ENCODE measurements around the gene NOL4L.

Gene NOL4L

GRCh38 chr20:32481311-32482142 is 103.6 kb downstream of the NOL4L start:
- no peak for DNase-seq

DNA sequence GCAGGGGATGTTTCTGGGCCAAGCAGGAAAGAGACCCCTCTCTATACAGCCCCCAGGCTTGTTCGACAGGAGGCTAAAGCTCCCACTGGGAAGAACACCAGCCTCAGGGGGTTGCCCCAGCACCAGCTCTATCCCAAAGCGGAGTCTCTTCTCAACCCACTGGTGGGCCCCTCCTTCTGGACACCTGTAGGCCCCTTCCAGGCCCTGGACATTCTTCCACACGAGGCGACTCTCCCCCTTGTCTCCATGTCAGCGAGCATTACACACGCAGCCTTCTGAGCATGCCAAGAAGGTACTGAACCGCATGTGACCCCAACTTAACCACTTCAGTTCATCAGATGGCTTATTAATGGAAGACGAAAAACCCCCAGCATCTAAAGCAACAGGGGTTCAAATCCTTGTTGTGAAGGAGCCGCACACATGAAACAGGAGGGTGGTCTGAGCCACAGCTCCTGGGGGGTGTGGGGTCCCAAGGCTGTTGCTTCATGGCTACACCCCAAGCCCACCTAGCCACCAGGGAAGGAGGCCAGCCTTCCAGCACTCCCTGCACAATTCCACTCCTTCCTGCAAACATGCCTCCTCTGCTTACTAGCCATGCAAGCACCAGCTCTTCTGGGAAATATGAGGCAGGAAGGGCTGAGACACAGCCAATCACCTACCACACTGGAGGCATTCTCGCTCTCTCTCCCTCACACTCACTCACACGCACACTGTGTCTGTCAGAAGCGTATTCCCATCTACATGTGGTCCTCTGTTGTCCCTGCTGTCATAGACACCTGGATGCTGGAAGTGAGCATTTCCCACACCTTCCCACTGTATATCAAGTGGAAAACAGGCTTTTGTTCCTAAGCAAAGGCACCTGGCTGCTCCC is 104.5 kb downstream of the NOL4L start:
- no peak for DNase-seq

GRCh38 chr20:32479697-32480171 is 105.4 kb downstream of the NOL4L start:
- no peak for DNase-seq

DNA sequence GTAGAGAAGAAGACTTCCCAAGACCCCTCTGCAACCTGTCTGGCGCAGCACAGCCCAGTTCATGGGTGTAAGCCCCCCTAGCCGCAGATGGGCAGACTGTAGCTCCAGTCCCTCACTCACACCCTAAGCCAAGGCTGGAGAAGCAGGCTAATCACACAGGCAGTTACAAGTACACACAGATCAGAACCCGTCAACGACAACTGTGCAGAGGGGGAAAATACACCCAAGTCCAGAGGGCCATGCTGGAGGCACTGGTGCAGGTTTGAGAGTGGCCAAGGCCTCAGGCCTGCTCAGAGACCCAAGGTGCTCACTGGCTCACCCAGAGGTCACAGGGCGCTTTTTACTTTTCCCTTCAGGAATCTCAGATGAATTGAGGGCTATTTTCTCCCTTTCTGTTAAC is 106.1 kb downstream of the NOL4L start:
- DNase-seq: no peak

DNA sequence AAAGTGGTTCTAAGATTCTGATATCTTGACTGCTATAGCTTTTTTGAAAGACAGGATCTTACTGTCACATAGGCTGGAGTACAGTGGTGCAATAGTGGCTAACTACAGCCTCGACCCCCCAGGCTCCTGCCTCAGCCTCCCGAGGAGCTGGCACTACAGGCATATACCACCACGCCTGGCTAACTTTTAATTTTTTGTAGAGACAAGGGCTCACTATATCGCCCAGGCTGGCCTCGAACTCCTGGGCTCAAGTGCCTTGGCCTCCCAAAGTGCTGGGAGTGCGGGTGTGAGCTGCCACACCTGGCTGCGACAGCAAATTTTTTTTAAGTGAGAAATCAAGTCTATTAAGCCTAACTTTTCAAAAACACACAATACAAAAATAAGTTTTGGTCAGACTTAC is 106.6 kb downstream of the NOL4L start:
- DNase-seq: no peak

DNA sequence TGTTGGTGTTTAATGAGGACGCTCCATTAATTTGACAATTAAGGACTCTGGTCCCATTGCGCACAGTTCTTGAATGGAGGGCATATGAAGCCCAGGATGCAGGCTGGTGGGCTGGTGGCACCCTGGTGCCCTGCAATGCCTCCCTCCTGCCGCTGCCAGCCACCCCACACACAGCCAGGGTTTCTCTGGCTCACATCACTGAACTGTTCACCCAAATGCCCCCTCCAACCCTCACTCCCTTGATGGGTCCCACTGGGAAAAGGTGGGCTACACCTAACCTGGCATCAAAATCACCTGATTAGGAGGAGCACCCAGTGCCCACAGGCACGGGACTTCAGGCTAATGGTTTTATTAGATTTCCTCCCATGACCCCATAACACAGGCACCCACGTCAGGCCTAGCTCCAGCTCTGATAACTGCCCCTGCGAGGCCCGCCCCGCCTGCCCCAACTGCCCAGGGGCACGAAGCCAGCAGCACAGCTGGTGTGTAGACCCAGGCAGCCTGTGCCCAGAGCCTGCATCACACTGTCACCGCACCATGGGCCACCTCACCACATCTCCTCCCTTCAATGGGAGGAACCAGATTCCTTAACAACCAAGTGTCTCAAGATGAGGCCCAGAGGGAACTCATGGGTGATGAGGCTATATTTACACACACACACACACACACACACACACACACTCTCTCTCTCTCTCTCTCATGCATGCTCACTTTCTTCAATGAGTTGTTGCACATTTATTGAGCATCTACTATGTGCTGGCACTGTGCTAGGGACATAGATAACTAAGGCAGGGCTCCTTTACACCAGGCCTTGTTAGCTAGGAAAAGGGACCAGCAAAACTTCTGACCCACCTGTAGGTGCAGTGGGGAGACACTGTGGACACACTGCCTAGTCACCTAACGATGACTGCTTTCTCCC is 107.3 kb downstream of the NOL4L start:
- no peak for DNase-seq

GRCh38 chr20:32476684-32477593 is 108.2 kb downstream of the NOL4L start:
- no peak for DNase-seq

DNA sequence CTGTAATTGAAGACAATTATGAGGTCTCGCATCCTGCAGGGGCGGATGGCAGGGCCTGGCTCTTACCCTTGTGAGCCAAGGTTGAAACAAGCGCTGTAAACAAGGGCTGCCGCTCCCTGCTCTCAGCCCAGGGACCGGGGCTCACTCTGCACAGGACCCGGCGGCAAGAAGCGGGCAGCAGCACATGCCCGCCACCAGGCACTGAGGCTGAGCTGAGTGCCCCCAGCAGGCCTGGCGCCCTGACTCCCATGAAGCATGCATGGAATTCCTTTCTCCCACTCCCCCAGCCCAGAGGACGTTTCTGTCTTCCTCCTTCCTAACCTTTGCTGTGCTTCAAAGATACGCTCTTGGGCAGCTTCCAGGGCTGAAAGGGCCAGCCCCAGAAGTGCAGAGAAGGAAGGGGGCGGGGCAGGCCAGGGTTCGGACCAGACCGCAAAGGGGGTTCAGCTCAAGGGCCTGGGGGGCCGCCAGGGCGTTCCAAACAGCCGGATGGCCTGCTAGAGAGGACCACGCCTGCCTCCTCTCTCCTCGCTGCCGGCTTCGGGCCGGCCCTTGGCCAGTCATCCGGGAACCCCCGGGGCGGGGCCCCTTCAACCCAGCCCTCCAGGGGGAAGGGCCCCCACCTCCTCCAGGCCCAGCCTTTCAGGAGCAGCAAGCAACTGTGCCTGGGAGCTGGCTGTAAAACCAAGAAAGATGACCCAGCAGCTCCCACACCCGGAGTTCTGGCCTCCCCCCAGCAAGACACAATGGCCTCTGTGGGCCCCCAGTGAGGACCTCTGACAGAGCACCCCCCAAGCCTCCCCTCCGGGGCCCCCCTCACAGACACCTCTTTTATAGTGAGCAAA is 109.9 kb downstream of the NOL4L start:
- peak; percentile 40 for DNase-seq

DNA sequence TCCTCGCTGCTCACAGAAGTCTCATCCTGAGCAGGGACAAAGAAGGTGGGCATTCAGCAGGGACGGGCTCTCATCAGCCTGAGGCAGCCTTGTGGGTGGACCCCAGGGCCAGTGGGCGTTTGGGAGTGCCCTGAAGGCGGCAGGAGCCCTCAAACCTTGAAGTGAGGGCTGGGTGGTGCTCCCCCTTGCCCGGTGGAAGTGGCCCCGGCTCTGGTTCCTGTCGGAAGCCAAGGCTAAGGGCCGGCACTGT is 110.5 kb downstream of the NOL4L start:
- DNase-seq: no peak

DNA sequence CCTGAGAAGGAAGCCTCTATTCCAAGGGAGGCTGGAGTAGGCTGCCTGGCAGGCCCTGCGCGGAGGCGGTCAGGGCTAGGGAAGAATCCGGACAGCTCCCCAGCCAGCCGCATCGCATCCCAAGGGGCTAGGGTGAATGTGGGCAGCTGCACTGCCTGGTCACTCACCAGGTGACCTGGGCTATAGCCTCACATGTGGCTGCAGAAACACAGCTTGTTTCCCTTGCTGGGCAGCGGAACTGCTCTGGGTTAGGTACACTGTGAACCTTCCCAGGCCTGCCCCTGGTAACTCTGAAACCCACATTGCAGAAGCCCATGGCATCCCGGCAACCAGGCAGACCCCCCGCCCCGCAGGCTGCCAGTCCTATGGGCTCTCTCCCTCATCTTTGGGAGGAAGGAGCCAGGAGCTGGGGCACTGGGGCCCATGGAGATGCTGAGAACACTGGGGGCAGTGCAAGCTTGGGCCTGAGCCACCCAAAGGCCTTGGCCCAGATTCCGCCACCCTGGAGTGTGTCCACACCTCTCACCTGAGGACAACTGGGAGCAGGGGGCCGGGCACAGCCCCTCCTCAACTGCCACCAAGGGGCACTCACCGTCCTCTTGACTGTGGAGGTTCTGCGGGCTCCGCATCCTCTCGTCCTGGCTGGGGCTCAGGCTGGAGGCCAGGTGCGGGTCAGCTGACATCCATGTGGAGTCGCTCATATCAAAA is 111.0 kb downstream of the NOL4L start:
- no peak for DNase-seq

DNA sequence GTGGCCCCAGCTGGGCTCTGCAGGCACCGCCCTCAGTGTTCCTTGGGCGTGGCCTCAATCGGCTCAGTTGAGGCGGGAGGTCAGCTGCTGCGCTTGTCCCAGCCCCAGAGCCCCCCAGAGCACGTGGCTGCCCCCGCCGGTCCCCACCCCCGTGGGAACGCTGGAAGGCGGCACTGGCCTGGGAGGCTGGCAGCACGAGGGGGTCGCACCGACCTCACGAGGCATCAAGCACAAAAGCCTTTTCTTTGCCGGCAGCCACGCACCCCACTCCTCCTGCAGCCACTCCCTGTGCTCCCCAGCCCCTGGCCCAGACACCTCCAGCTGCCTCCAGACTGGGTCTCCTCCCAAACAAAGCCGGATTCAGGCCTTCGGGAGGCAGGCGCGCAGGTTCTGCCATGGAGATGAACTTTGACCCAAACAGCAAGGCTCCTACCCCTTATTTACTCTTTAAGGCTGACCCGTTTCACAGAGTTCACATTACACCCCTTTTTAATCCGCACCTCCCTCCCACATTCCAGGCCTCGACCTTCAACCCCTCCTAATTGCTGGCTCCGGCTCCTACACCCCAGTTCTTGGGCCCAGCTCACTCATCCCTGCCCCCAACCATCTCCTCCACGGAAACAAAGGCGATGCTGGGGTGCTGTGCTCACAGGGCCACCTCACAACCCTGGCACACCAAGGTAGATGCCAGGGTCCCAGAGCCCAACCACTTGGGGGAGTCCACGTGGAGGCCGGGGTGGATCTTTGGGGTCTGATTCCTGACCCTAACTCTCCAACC is 111.7 kb downstream of the NOL4L start:
- DNase-seq: no peak

GRCh38 chr20:32472581-32473207 is 112.4 kb downstream of the NOL4L start:
- no peak for DNase-seq

GRCh38 chr20:32470940-32471339 is 114.2 kb downstream of the NOL4L start:
- no peak for DNase-seq

- DNase-seq: no peak
Measured at GRCh38 chr20:32470025-32470861, 114.9 kb downstream of the NOL4L start.

DNA sequence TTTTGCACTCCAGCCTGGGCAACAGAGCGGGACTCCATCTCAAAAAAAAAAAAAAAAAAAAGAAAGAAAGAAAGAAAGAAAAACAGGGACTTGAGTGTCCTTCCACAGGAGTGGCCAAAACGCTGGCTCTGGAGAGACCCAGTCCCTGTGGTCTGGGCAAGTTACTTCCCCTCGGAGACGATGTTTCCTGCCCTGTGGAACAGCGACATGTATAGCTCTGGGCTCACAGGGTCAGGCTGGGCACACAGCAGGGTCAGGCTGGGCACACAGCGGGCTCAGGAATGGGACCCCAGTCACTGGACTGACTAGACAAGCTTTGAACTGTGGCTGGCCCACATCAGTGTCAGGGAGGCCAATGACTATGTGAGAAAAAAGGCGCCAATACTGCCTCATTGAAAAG is 116.3 kb downstream of the NOL4L start:
- DNase-seq: no peak

DNA sequence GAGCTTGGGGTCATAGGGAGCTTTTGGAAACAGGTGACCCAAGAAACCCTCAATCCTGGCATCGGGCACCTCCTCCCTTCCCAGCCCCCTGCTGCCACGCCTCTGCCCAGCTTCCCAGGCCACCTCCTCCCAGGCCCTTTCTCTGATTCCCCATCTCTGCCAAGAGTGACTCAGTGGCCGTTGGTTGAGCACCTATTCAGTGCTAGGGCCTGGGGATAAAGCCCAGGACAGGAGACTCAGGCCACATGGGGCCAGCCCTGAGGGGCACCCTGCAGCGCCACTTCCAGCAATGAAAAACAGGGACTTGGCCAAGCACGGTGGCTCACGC is 116.9 kb downstream of the NOL4L start:
- no peak for DNase-seq

- no peak for DNase-seq
Measured at GRCh38 chr20:32467506-32468312, 117.4 kb downstream of the NOL4L start.
